Activated effector memory CD4-positive, alpha-beta T cell treated with anti-CD3 and anti-CD28 coated beads, Interleukin-2, amount 50 U/mL, for 16 hours (primary cell): ENCODE results near the gene FNDC1.

Experiments
- DNase-seq: peaks from one replicate; pipeline ENCODE4 v3.0.0-alpha.2; 2020

The FNDC1 gene

DNA sequence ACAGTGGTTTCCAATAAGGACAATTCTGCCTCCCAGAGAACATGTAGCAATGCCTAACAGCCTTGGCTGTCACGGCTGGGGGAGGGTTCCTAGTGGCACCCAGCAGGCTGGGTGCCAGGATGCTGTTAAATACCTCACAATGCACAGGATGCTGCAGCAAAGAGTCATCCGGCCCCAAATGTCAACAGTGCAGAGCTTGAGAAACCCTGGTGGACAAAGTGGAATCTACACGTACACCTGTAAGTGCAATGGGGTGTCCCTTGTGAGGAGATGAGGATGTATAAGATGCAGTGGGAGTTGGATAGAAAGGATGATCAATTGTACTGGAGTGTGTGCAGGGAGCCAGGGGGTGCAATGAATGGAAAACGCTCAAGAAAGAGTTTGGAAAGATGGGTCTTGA, 142.4 kb downstream of the FNDC1 start:
- DNase-seq = no peak

DNA sequence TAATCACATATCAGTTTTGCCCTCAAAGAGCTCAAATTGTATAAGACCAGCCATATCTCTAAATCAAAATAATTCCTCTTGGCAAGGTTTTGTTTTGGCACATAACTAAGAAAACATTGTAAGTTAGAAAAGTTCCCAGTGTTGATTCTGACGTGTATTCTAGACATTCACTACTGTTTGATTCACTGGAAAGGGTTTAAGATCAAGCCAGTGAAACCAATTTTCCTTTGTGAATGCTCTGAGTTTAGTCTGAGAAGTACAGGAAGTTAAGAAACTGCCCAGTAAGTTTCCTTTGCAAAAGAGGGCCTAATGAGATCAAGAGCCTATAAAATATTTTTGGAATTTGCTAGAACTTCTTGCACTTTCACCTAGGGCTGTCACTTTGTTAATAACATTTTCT, 143.0 kb downstream of the FNDC1 start:
- DNase-seq = no peak

GRCh38 chr6:159313018-159313417, 143.8 kb downstream of the FNDC1 start:
- no peak for DNase-seq

DNA sequence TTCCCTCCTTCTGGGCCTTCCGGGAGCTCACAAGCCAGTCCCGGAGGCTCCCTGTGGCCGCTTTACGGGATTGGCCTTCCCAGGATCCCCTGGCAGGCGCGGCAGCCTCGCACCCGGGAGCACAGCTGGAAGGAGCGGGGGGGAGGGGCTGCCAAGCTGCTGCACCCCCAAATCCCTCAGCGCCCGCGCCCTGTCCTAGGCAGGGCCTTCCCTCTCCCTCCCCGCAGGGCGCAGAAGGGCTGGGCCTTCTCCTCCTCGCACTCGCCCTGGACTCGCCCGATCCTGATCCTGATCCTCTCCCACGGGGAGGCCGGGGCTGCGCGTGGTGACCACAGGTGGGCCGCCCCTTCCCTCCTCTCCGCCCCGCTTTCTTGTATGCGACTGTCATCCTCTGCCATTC, 146.4 kb downstream of the FNDC1 start:
- no peak for DNase-seq

- DNase-seq = no peak
These were observed 148.2 kb downstream of the FNDC1 start for GRCh38 chr6:159317430-159317829.

DNA sequence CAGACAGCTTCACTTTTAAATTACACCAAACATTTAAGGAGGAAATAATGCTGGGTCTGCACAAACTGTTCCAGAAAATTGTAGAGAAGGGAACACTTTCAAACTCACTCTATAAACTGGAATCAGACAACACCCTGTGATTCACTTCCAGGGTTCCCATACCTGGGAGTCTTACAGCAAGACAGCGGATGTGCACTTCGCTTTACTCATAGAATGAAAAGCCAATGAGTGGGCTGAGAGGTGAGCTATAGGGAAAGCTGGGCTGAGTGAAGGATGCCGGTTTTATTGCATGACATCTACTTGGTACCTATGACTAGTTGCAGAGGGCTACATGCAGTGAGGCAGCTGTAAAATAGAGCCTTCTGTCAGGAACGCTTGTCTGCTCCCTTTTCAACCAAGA, 152.1 kb downstream of the FNDC1 start:
- no peak for DNase-seq
